ENCODE measurements around the gene ALG9.

- TF ChIP-seq CTCF (IDR thresholded peaks at IDR 0.05; ENCODE audit: insufficient read depth, low read length) = no peak
- TF ChIP-seq GABPA (IDR thresholded peaks at IDR 0.05; ENCODE audit: low read depth) = no peak
- no peak for TF ChIP-seq POLR2AphosphoS5 (IDR thresholded peaks at IDR 0.05; ENCODE audit: low read depth)
- TF ChIP-seq REST (IDR thresholded peaks at IDR 0.05; ENCODE audit: insufficient replicate concordance, low read depth) = no peak
- no peak for TF ChIP-seq SPI1 (IDR thresholded peaks at IDR 0.05; ENCODE audit: borderline replicate concordance, low read depth)
These were observed 42.0 kb downstream of the ALG9 start for GRCh38 chr11:111829185-111829968.

Measured in HL-60 (cell line).